Ovary (tissue), 9 donors: ENCODE results near the gene ENPP7. TPM values are rescaled to one million over a fixed set of nuclear protein-coding genes. Genes with fewer than 3 reads are reported as not detected.

ENCODE experiments used
- DNase-seq, 5 donors: peaks; one replicate each; pipeline ENCODE4 v3.0.0-alpha.2; 2019 to 2020
- H3K27ac ChIP-seq, 2 donors: fragments of 200-600 bp; one replicate each; pipeline versions ENCODE4 v1.5.1 to v1.8.0; 2019 to 2022
- H3K27me3 ChIP-seq: fragments of 200-600 bp; one replicate; pipeline ENCODE4 v1.8.0; 2022
- H3K36me3 ChIP-seq: fragments of 200-600 bp; sonication (generic); one replicate; pipeline ENCODE4 v1.5.1; 2019
- H3K4me1 ChIP-seq: one replicate; pipeline ENCODE4 v1.8.1; 2013; ENCODE audit warnings: mild to moderate bottlenecking, moderate library complexity; ENCODE audit not compliant: insufficient read depth
- H3K4me3 ChIP-seq: fragments of 200-600 bp; sonication (generic); one replicate; pipeline ENCODE4 v1.5.1; 2017
- H3K9me3 ChIP-seq, 2 donors: fragments of 200-600 bp in 1 of 2; sonication (generic) in 1 of 2; one replicate each; pipeline versions ENCODE4 v1.5.1 to v1.8.1; 2013 to 2019; ENCODE audit warnings: mild to moderate bottlenecking in 1 of 2, moderate library complexity in 1 of 2
- EP300 ChIP-seq: sonication (generic); formaldehyde crosslinking; IDR thresholded peaks from one replicate; pipeline ENCODE4 v1.6.1; 2017; ENCODE audit warnings: antibody characterized with exemption
- POLR2A ChIP-seq: fragments of 450-650 bp; IDR thresholded peaks from one replicate; pipeline ENCODE4 v1.6.1; 2017; ENCODE audit warnings: antibody characterized with exemption, mild to moderate bottlenecking, moderate library complexity
- WGBS, 3 donors: extraction: QIAGEN DNeasy Blood & Tissue Kit in 1 of 3; methylation state at CpG; one replicate each; pipeline versions ENCODE4 v1.1.5 to v1.1.7; 2013 to 2017; 5-methylcytosine and 5-hydroxymethylcytosine counted together
- intact Hi-C, 4 donors: fragments of 100-400 bp; cut with DNase I; formaldehyde crosslinking; loops; one replicate each; pipeline versions ENCODE4 v1.11.0 to v1.15.1; 2022 to 2023
- polyA plus RNA-seq, 2 donors: library from polyadenylated mRNA; stranded (reverse); fragments of 200-250 nt in 1 of 2; fragments of 350-450 nt in 1 of 2; fragmentation: Illumina TruSeq in 1 of 2; extraction: RNeasy Lipid Tissue Mini Kit (QIAGEN cat#74804) in 1 of 2; gene quantifications; one replicate each; pipeline ENCODE4 v1.2.3, GENCODE V29; 2013 to 2014
- total RNA-seq, 7 donors: library from RNA; depleted of rRNA in 2 of 7; stranded (reverse); fragments of >200 nt in 2 of 7; fragmentation: NEBNext Ultra II Directional in 3 of 7; extraction: Animal tissue kit (Norgen Biotek cat#: 25700) in 3 of 7; gene quantifications; one replicate each; pipeline versions ENCODE4 v1.1.0 to v1.2.4, GENCODE V29; 2016 to 2023
- TF ChIP-seq, protein P1 (sequence below), 3 donors: fragments of 450-650 bp in 2 of 3; fragments of 200-600 bp in 1 of 3; IDR thresholded peaks; one replicate each; pipeline versions ENCODE4 v1.5.1 to v1.8.0; 2016 to 2022; ENCODE audit warnings: antibody characterized with exemption in 3 of 3, mild to moderate bottlenecking in 1 of 3
- donor health status: DM: no; HTN: no; CAD: no; lungs with moderate emphysema.
- donor health status: DM: no; HTN: no; CAD: no.
- donor health status: Bipolar disorder and iron deficiency.
- donor health status: DM: yes; HTN: yes; CAD: no.
- donor health status: DM: no; HTN: no; CAD: no.
- donor health status: DM: yes; HTN: yes; CAD: no.

Gene ENPP7
- total and polyA plus RNA-seq, 9 donors = not detected

- intact Hi-C loops = loop anchor here in 2 of 4 donors (2.0 to 10.0 kb wide), 2 partner anchors 171 to 249 kb away; no protein-coding TSS in a partner anchor
- Histone ChIP-seq H3K4me3 (no peak overlapping the region), H3K27ac (no peak overlapping the region), H3K36me3 (no peaks in the 10 kb centered on the region), H3K4me1 (peaks cover 3% of the 10 kb centered on the region), H3K9me3 (no peaks in the 10 kb centered on the region), H3K27me3 (peaks cover 6% of the 10 kb centered on the region)
- no peak for TF ChIP-seq POLR2A
- TF ChIP-seq, protein P1, sequence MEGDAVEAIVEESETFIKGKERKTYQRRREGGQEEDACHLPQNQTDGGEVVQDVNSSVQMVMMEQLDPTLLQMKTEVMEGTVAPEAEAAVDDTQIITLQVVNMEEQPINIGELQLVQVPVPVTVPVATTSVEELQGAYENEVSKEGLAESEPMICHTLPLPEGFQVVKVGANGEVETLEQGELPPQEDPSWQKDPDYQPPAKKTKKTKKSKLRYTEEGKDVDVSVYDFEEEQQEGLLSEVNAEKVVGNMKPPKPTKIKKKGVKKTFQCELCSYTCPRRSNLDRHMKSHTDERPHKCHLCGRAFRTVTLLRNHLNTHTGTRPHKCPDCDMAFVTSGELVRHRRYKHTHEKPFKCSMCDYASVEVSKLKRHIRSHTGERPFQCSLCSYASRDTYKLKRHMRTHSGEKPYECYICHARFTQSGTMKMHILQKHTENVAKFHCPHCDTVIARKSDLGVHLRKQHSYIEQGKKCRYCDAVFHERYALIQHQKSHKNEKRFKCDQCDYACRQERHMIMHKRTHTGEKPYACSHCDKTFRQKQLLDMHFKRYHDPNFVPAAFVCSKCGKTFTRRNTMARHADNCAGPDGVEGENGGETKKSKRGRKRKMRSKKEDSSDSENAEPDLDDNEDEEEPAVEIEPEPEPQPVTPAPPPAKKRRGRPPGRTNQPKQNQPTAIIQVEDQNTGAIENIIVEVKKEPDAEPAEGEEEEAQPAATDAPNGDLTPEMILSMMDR (IDR thresholded peaks at IDR 0.05) = no peak
- no peak for TF ChIP-seq EP300
- WGBS, 3 donors = 86 to 90% (median 88%) methylated on average over 5 of the region's 5 CpGs
- DNase-seq = no peak
Measured at GRCh38 chr17:79743614-79744013, 12.9 kb downstream of the ENPP7 start.

GRCh38 chr17:79745641-79746105 is 14.9 kb downstream of the ENPP7 start:
- no peaks in the 10 kb centered on the region for H3K9me3 ChIP-seq
- no peaks in the 10 kb centered on the region for H3K36me3 ChIP-seq
- no peak for DNase-seq
- 47 to 49% (median 47%) methylated on average over 6 of the region's 6 CpGs for WGBS, 3 donors
- peaks cover 6% of the 10 kb centered on the region for H3K27me3 ChIP-seq
- no peak overlapping the region for H3K27ac ChIP-seq
- TF ChIP-seq EP300 (no peak), POLR2A (no peak)
- TF ChIP-seq, protein P1 (IDR thresholded peaks at IDR 0.05) = no peak
- intact Hi-C loops = loop anchor here in 1 of 4 donors (10.0 kb wide), 1 partner anchor 169 kb away; no protein-coding TSS in a partner anchor
- H3K4me3 ChIP-seq = no peak overlapping the region
- H3K4me1 ChIP-seq = peaks cover 3% of the 10 kb centered on the region

GRCh38 chr17:79746889-79747507 is 16.3 kb downstream of the ENPP7 start:
- no peaks in the 10 kb centered on the region for H3K9me3 ChIP-seq
- no peak for DNase-seq
- intact Hi-C loops = loop anchor here in 1 of 4 donors (10.0 kb wide), 1 partner anchor 168 kb away; no protein-coding TSS in a partner anchor
- H3K27ac ChIP-seq = no peak overlapping the region
- no peaks in the 10 kb centered on the region for H3K4me1 ChIP-seq
- H3K4me3 ChIP-seq = no peak overlapping the region
- TF ChIP-seq EP300 (no peak), POLR2A (no peak)
- TF ChIP-seq, protein P1 (IDR thresholded peaks at IDR 0.05) = no peak
- peaks cover 6% of the 10 kb centered on the region for H3K27me3 ChIP-seq
- no peaks in the 10 kb centered on the region for H3K36me3 ChIP-seq
- 8 to 11% (median 11%) methylated on average over 20 to 22 of the region's 22 CpGs for WGBS, 3 donors

DNA sequence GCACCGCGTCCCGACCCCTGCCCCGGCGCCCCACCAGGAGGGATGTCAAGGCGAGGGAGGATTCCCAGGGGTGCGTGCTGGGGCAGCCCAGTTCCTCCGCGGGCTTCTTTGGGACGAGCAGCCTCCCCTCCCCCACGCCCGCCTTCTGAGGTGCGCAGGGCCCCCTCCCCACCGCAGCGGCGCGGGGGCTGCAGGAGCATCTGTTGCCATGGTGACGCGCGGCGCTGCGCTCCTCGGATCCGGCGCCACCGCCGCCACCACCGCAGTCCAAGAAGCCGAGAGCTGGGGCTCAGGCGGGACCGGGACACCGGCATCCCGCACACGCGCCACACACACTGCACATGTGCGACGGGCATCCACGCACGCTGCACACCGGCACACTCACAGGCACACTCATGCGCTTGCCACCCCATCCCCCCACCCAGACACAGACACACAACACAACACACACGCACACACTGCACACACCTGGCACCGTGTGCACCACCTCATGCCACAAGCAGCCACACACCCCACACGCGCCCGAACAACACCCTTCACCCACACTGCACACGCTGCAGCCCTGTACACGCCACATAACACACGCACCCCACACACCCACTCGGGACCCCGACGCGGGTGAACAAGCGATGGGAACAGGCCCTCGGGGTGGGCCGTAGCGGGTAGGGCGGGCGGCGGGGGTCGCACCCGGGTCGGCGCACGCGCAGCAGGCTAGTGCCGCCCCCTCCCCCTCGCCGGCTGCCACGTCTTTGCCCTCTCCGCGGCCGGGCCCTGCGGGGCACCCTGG is 17.0 kb downstream of the ENPP7 start:
- Histone ChIP-seq H3K4me1 (no peaks in the 10 kb centered on the region), H3K27ac (no peak overlapping the region), H3K36me3 (no peaks in the 10 kb centered on the region), H3K9me3 (no peaks in the 10 kb centered on the region), H3K27me3 (peaks cover 6% of the 10 kb centered on the region), H3K4me3 (no peak overlapping the region)
- TF ChIP-seq, protein P1 (IDR thresholded peaks at IDR 0.05) = no peak
- TF ChIP-seq EP300 (no peak), POLR2A (no peak)
- DNase-seq = no peak
- intact Hi-C loops = loop anchor here in 1 of 4 donors (10.0 kb wide), 1 partner anchor 167 kb away; no protein-coding TSS in a partner anchor
- WGBS, 3 donors = 0 to 3% (median 2%) methylated on average over 28 to 74 of the region's 74 CpGs
